Adrenal gland (tissue), 5 donors: ENCODE data around the gene ESPNL.

ENCODE experiments used
- CTCF ChIP-seq, 6 experiments: fragments of 450-650 bp in 4 of 6; fragments of 200-600 bp in 2 of 6; sonication (generic) in 1 of 6; IDR thresholded peaks; 1 replicate in 5 of 6; 2 replicates in 1 of 6; pipeline versions ENCODE4 v1.5.1 to v1.8.0; 2016 to 2021; ENCODE audit warnings: antibody characterized with exemption in 6 of 6, mild to moderate bottlenecking in 2 of 6, moderate library complexity in 1 of 6
- POLR2A ChIP-seq, 2 donors: fragments of 450-650 bp; IDR thresholded peaks; one replicate each; pipeline ENCODE4 v1.6.1; 2017; ENCODE audit warnings: antibody characterized with exemption in 2 of 2, mild to moderate bottlenecking in 2 of 2, moderate library complexity in 1 of 2
- donor health status: DM: no; HTN: no; CAD: no.

GRCh38 chr2:238157506-238158017, 57.4 kb downstream of the ESPNL start:
- TF ChIP-seq CTCF (IDR thresholded peaks at IDR 0.05) (no peak), POLR2A (IDR thresholded peaks at IDR 0.05) (no peak)
